IMR-90 (cell line): ENCODE measurements around the gene PPP1R2. TPM values are rescaled to one million over a fixed set of nuclear protein-coding genes. Genes with fewer than 3 reads are reported as not detected.

Experiments used
- ATAC-seq: fragments of 200-7000 bp; cut with Tn5 transposase; 2 replicates; pipeline ENCODE4 v1.9.1; 2020; ENCODE audit warnings: low read depth, mild to moderate bottlenecking, moderate library complexity
- BruUV-seq: library from RNA; stranded (reverse); fragments of 400-500 nt; replicated peaks from 2 replicates; lab custom pipeline; 2021; lab: Mats Ljungman, UMichigan
- CTCF ChIA-PET: fragments of 300-600 bp; formaldehyde crosslinking; extraction: SDS; loops from one replicate; lab custom pipeline; 2021; ENCODE audit warnings: antibody characterized with exemption; lab: Yijun Ruan, JAX
- POLR2A ChIA-PET: fragments of 300-600 bp; sonication (Branson Sonifier 250); formaldehyde crosslinking; loops from one replicate; lab custom pipeline; 2022; ENCODE audit warnings: antibody characterized with exemption; ENCODE audit not compliant: unreplicated experiment; lab: Charles Lee
- DNase-seq: peaks from one replicate; pipeline ENCODE4 v3.0.0; 2013
- H2AFZ ChIP-seq: replicated peaks from 2 replicates; pipeline ENCODE3; 2013; ENCODE audit warnings: low read length, mild to moderate bottlenecking; ENCODE audit not compliant: poor library complexity
- H2AK5ac ChIP-seq: 2 replicates; pipeline ENCODE4 v1.6.1; 2013; ENCODE audit warnings: low read depth, low read length, inconsistent platforms
- H2AK9ac ChIP-seq: replicated peaks from 2 replicates; pipeline ENCODE3; 2013; ENCODE audit warnings: mild to moderate bottlenecking, low read depth, low read length, moderate library complexity; ENCODE audit not compliant: poor library complexity
- H2BK120ac ChIP-seq: 2 replicates; pipeline ENCODE4 v1.6.1; 2013; ENCODE audit warnings: low read depth, low read length, inconsistent platforms
- H2BK15ac ChIP-seq: 3 replicates; pipeline ENCODE4 v1.6.1; 2013; ENCODE audit warnings: low read depth, low read length, inconsistent platforms
- H2BK20ac ChIP-seq: 2 replicates; pipeline ENCODE4 v1.6.1; 2013; ENCODE audit warnings: low read depth, mild to moderate bottlenecking, inconsistent platforms, low read length, moderate library complexity
- H2BK5ac ChIP-seq: 2 replicates; pipeline ENCODE4 v1.6.1; 2013; ENCODE audit warnings: mild to moderate bottlenecking, low read depth, low read length, inconsistent platforms; ENCODE audit not compliant: poor library complexity, severe bottlenecking
- H3K14ac ChIP-seq: replicated peaks from 2 replicates; pipeline ENCODE4 v1.6.1; 2013; ENCODE audit warnings: low read depth, low read length, inconsistent platforms
- H3K18ac ChIP-seq: 2 replicates; pipeline ENCODE4 v1.6.1; 2013; ENCODE audit warnings: low read depth, low read length, control low read depth
- H3K23ac ChIP-seq: 2 replicates; pipeline ENCODE4 v1.6.1; 2013; ENCODE audit warnings: low read depth, low read length, inconsistent platforms
- H3K27ac ChIP-seq: 2 replicates; pipeline ENCODE4 v1.5.1; 2013; ENCODE audit warnings: mild to moderate bottlenecking, control low read depth, low read length; ENCODE audit not compliant: insufficient read depth
- H3K27me3 ChIP-seq: 2 replicates; pipeline ENCODE4 v1.6.1; 2013; ENCODE audit warnings: low read length; ENCODE audit not compliant: control insufficient read depth, insufficient read depth
- H3K36me3 ChIP-seq: 2 replicates; pipeline ENCODE4 v1.6.1; 2013; ENCODE audit warnings: low read length, mixed read lengths; ENCODE audit not compliant: control insufficient read depth, insufficient read depth
- H3K4ac ChIP-seq: 2 replicates; pipeline ENCODE4 v1.6.1; 2013; ENCODE audit warnings: low read depth, low read length, inconsistent platforms
- H3K4me1 ChIP-seq: 2 replicates; pipeline ENCODE4 v1.6.1; 2013; ENCODE audit warnings: low read length, mixed read lengths; ENCODE audit not compliant: control insufficient read depth, insufficient read depth
- H3K4me2 ChIP-seq: 2 replicates; pipeline ENCODE4 v1.6.1; 2013; ENCODE audit warnings: low read depth, mild to moderate bottlenecking, control low read depth, low read length, moderate library complexity
- H3K4me3 ChIP-seq: 2 replicates; pipeline ENCODE4 v1.5.1; 2013; ENCODE audit warnings: low read depth, mild to moderate bottlenecking, control low read depth, low read length, moderate library complexity; ENCODE audit not compliant: insufficient read depth
- H3K56ac ChIP-seq: 2 replicates; pipeline ENCODE4 v1.6.1; 2013; ENCODE audit warnings: low read length, inconsistent platforms; ENCODE audit not compliant: insufficient read depth; ENCODE audit errors: extremely low read depth
- H3K79me1 ChIP-seq, 2 experiments: 2 replicates each; pipeline ENCODE4 v1.6.1; 2013; ENCODE audit warnings: low read length in 2 of 2, inconsistent platforms in 1 of 2, low read depth in 1 of 2
- H3K9ac ChIP-seq: 2 replicates; pipeline ENCODE4 v1.6.1; 2013; ENCODE audit warnings: low read depth, low read length, control low read depth
- H3K9me1 ChIP-seq: 2 replicates; pipeline ENCODE4 v1.6.1; 2013; ENCODE audit warnings: low read length, inconsistent platforms; ENCODE audit not compliant: insufficient read depth
- H3K9me3 ChIP-seq: 2 replicates; pipeline ENCODE4 v1.6.1; 2013; ENCODE audit warnings: low read length; ENCODE audit not compliant: control insufficient read depth, insufficient read depth
- H4K20me1 ChIP-seq: 2 replicates; pipeline ENCODE4 v1.6.1; 2013; ENCODE audit warnings: low read length, inconsistent platforms; ENCODE audit not compliant: insufficient read depth
- H4K5ac ChIP-seq: 2 replicates; pipeline ENCODE4 v1.6.1; 2013; ENCODE audit warnings: mild to moderate bottlenecking, low read depth, low read length, control low read depth
- H4K8ac ChIP-seq, 2 experiments: 2 replicates each; pipeline ENCODE4 v1.6.1; 2013; ENCODE audit warnings: low read depth in 2 of 2, low read length in 2 of 2, control low read depth in 1 of 2, inconsistent platforms in 1 of 2
- H4K91ac ChIP-seq: 2 replicates; pipeline ENCODE4 v1.6.1; 2013; ENCODE audit warnings: low read depth, low read length, inconsistent platforms; ENCODE audit not compliant: insufficient read depth
- BHLHE40 ChIP-seq: fragments of 150-350 bp; IDR thresholded peaks from 2 replicates; pipeline ENCODE4 v1.6.1; 2016; ENCODE audit warnings: mild to moderate bottlenecking, low read depth, low read length
- CEBPB ChIP-seq: IDR thresholded peaks from 2 replicates; pipeline ENCODE4 v1.6.1; 2012; ENCODE audit warnings: low read depth, low read length, improper control_type of control experiment
- CHD1 ChIP-seq: IDR thresholded peaks from 2 replicates; pipeline ENCODE4 v1.6.1; 2012; ENCODE audit warnings: low read depth, low read length, improper control_type of control experiment
- FOS ChIP-seq: fragments of 150-350 bp; IDR thresholded peaks from 2 replicates; pipeline ENCODE4 v1.6.1; 2016; ENCODE audit warnings: low read depth, low read length
- MXI1 ChIP-seq: IDR thresholded peaks from 2 replicates; pipeline ENCODE4 v1.6.1; 2012; ENCODE audit warnings: low read depth, mild to moderate bottlenecking, low read length, moderate library complexity, borderline replicate concordance
- NFE2L2 ChIP-seq: fragments of 150-350 bp; IDR thresholded peaks from 2 replicates; pipeline ENCODE4 v1.6.1; 2016; ENCODE audit warnings: low read depth, mild to moderate bottlenecking, low read length
- POLR2A ChIP-seq: IDR thresholded peaks from 2 replicates; pipeline ENCODE4 v1.6.1; 2012; ENCODE audit warnings: mild to moderate bottlenecking, low read depth, low read length
- RFX5 ChIP-seq: IDR thresholded peaks from 2 replicates; pipeline ENCODE4 v1.8.0; 2012; ENCODE audit warnings: low read depth, mild to moderate bottlenecking, low read length, moderate library complexity
- dilution Hi-C: fragments of 300-500 bp; cut with HindIII; formaldehyde crosslinking; loops from one replicate; pipeline ENCODE4 v1.14.3; 2018; ENCODE audit warnings: low sequenced_read_pairs; ENCODE audit not compliant: unreplicated experiment
- in situ Hi-C: fragments of 300-500 bp; cut with MboI; formaldehyde crosslinking; loops from 3 replicates; pipeline ENCODE4 v1.14.3; 2019; ENCODE audit warnings: low sequenced_read_pairs, inconsistent platforms, mixed read lengths
- intact Hi-C: fragments of 100-400 bp; cut with micrococcal nuclease; formaldehyde crosslinking; loops from 2 replicates; pipeline ENCODE4 v1.10.0; 2022
- polyA plus RNA-seq, 3 experiments: library from polyadenylated mRNA; depleted of rRNA; stranded (reverse); fragments of >200 nt; gene quantifications; 2 replicates each; pipeline ENCODE4 v1.2.3, GENCODE V29; 2012; ENCODE audit warnings: low replicate concordance in 1 of 3
- total RNA-seq: library from RNA; depleted of rRNA; stranded (reverse); fragments of >200 nt; gene quantifications from 2 replicates; pipeline ENCODE4 v1.2.3, GENCODE V29; 2012
- TF ChIP-seq, protein P1 (sequence below): conservative IDR thresholded peaks from 2 replicates; pipeline ENCODE4 v1.5.1; 2012; ENCODE audit warnings: mild to moderate bottlenecking, low read depth, low read length, improper control_type of control experiment

PPP1R2 gene
- total and polyA plus RNA-seq, 2 of the 4 experiments (the other 2 are of a cell fraction) = 9.2 to 36.0 TPM

DNA sequence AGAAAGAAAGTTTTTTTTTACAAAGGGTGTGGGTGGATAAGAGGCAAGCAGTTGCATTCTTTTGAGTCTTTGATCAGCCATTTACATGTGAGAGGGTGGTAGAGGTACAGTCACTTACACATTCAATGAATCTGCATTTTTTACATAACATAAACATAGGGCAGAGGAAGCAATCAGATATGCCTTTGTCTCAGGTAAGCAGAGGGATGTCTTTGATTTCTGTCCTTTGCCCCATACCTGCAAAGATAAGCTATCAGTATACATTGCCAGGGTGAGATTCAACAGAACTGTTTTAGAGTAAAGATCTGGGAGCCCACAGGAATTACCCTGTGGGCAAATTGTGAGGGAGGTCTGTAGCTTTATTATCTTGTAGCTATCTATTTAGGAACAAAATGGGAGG is 5.4 kb upstream of the PPP1R2 start:
- no peak overlapping the region for H3K56ac ChIP-seq
- H2BK120ac ChIP-seq = no peak overlapping the region
- no peaks in the 10 kb centered on the region for H3K9me3 ChIP-seq
- no peak overlapping the region for H3K27ac ChIP-seq
- no peaks in the 10 kb centered on the region for H3K9me1 ChIP-seq
- ChIA-PET POLR2A (no interaction called here), CTCF (no interaction called here)
- H3K4ac ChIP-seq = no peak overlapping the region
- no peak for DNase-seq
- H3K9ac ChIP-seq = no peak overlapping the region
- H2BK20ac ChIP-seq = no peak overlapping the region
- H4K8ac ChIP-seq = no peak overlapping the region
- H2BK5ac ChIP-seq = no peak overlapping the region
- H3K4me2 ChIP-seq = no peak overlapping the region
- in situ Hi-C loops = no loop called here
- no peak overlapping the region for H3K18ac ChIP-seq
- H3K4me1 ChIP-seq = peaks cover 2% of the 10 kb centered on the region; the same call in 1 of the 2 replicates
- no peak overlapping the region for H2AFZ ChIP-seq
- H4K5ac ChIP-seq = no peak overlapping the region
- TF ChIP-seq FOS (no peak), CEBPB (no peak), BHLHE40 (no peak), CHD1 (no peak), MXI1 (no peak), POLR2A (no peak), NFE2L2 (no peak), RFX5 (no peak)
- TF ChIP-seq, protein P1, sequence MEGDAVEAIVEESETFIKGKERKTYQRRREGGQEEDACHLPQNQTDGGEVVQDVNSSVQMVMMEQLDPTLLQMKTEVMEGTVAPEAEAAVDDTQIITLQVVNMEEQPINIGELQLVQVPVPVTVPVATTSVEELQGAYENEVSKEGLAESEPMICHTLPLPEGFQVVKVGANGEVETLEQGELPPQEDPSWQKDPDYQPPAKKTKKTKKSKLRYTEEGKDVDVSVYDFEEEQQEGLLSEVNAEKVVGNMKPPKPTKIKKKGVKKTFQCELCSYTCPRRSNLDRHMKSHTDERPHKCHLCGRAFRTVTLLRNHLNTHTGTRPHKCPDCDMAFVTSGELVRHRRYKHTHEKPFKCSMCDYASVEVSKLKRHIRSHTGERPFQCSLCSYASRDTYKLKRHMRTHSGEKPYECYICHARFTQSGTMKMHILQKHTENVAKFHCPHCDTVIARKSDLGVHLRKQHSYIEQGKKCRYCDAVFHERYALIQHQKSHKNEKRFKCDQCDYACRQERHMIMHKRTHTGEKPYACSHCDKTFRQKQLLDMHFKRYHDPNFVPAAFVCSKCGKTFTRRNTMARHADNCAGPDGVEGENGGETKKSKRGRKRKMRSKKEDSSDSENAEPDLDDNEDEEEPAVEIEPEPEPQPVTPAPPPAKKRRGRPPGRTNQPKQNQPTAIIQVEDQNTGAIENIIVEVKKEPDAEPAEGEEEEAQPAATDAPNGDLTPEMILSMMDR = no peak
- H4K91ac ChIP-seq = no peak overlapping the region
- H2AK5ac ChIP-seq = no peak overlapping the region
- intact Hi-C loops = no loop called here
- no peaks in the 10 kb centered on the region for H3K79me1 ChIP-seq
- H4K20me1 ChIP-seq = no peaks in the 10 kb centered on the region
- no TSS peak for BruUV-seq
- ATAC-seq = no peak
- no peak overlapping the region for H3K23ac ChIP-seq
- peaks cover 16% of the 10 kb centered on the region for H3K27me3 ChIP-seq
- H2AK9ac ChIP-seq = no peak overlapping the region
- H2BK15ac ChIP-seq = no peak overlapping the region
- no peaks in the 10 kb centered on the region for H3K36me3 ChIP-seq
- H3K14ac ChIP-seq = no peak overlapping the region
- dilution Hi-C loops = no loop called here
- no peak overlapping the region for H3K4me3 ChIP-seq
